ENCODE measurements around the gene MAD1L1. TPM values are rescaled to one million over a fixed set of nuclear protein-coding genes. Genes with fewer than 3 reads are reported as not detected.

MAD1L1 gene
- polyA plus RNA-seq, 4 donors = 22.6 to 26.9 (median 24.6) TPM

DNA sequence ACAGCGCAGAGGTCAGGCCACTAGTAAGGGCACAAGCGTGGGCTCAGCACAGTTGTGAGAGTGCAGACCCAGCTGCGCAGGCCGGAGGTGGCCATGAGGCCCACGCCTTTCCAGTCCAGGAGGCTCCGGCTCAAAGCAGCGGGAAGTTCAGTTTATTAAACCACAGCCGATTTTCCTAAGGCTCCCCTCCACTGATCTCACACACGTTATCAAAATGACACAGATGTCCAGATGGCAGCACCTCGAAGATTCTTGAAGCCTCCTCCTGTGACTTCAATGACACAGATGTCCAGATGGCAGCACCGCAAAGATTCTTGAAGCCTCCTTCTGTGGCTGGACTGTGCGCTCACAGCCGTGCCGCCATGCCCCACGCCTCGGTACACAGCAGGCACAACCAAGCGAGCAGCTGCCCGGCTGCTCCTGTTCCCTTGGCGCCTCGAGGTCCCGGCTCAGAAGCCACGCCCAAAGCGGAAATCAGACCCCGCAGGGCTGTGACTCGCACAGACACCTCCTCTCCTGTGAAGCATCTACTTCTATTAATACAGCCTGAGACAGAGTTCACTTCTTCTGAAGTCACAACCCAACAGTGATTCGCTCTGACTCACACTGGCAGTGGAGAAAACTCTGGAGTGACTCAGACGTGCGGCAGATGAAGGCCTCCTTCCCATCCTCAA is 122.7 kb downstream of the MAD1L1 start:
- no peak for DNase-seq (ENCODE audit: low read depth in 4 of 4, low spot score in 3 of 4)

DNA sequence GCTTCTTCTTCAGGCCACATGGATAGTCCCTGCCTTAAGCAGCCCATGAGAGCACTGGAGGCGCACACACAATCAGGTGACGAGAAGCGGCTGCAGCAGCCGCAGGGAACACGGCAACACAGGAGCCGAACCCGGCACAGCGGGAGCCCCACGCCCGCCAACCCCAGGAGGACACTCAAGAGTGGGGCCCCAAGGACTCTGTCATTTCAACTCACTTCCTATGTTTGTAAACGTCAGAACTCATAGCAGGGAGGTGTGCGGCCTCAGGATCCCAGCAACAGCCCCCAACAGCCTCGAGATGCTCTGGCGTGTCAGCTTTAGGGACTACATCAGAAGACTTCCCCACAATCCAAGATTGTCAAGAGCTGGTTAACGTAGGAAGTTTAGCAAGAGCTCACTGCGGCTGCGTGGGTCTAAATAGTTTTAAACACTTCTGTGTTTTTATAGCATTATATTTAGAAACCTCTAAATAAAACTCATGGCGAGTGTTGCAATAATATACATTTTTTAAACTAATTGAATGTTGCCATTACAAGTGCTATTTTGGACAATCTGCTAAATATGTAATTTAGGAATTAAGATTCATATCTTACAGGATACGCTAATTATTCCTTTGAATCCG is 123.4 kb downstream of the MAD1L1 start:
- no peak for DNase-seq (ENCODE audit: low read depth in 4 of 4, low spot score in 3 of 4)

GRCh38 chr7:2108501-2109250 is 124.1 kb downstream of the MAD1L1 start:
- DNase-seq (ENCODE audit: low read depth in 4 of 4, low spot score in 3 of 4) = no peak

DNA sequence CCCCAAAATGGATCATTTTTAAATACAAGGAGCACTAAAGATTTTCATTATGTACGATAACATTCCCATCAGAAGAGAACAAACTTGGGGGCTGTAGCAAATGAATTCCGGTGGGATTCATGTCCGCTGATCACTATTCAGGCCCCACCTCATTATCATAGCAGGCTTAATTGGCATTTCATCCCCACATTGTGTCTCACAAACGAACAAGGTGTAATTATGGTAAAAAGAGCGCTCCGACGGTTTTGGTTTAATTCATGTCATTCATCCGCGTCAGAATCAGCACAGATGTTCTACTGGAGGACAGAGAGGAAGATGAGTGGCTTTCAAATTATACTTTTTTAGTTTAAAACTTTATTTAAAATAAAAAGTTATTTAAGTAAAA is 124.7 kb downstream of the MAD1L1 start:
- DNase-seq (ENCODE audit: low read depth in 4 of 4, low spot score in 3 of 4) = no peak

DNA sequence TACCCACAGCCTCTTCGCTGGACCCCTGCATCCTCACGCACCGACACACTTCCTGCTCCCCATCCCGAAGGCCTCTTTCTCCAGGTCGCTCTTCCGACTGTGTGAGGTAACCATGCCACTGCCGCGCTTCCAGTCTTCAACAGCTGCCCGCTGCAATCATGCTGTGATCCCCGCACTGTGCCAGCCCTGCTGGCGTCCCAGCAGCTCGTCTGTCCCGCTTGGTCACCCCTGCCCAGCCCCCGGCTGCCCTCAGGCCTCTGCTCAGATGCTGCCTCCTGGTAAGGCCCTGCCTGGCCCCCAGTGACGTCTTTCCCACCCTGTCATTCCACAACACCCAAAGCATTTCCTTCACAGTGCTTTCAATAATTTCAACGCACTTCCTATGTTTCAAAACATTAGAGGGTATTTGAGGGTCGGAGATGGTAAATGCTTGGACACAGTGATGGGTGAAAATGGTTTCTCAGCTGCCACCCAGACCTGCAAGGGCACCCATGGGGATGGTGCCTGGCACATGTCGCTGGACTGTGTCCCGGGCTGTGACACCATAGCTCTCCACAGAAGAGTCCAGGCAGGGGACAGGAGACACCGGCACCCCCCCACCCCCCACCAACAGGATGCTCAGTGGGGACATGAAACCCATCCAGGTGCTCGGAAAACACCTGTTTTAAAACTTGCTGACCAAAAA is 125.2 kb downstream of the MAD1L1 start:
- no peak for DNase-seq (ENCODE audit: low read depth in 4 of 4, low spot score in 3 of 4)

DNA sequence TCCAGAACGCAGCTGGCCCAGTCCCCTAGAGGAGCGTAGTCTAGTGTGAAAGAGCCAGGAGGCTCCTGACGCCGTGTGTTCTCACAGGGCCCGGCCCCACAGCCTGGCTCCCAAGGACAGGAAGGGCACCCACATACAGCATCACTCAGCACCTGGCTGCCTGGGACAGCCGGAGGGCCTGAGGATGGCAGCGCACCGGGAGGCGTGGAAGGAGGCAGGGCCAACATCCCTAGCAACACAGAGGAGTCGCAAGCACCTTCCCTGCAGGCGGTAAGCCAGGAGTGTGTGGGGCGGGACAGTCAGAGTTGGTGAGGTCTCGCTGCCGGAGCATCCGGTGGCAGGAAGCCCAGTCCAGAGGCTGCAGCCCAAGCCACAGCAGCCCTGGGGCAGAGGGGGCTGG is 125.8 kb downstream of the MAD1L1 start:
- DNase-seq (ENCODE audit: low read depth in 4 of 4, low spot score in 3 of 4) = no peak

DNA sequence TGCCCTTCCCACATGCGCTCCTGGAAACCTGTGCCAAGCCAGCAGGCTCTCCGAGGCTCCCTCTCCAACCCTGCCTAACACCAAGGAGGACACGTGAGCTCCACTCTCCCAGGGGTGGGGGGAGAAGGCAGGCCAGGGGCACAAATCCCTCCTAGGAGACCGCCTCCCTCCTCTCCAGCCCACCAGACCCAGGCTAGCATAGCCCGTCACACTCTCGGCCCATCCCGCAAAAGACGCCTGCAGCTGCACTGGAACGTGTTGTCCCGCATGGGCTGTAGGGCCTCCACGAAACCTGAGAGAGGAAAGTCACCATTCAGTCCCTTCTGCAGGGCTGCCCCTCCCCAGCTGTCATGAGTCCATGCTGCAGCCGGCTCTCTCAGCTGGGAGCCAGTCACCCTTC is 126.3 kb downstream of the MAD1L1 start:
- no peak for DNase-seq (ENCODE audit: low read depth in 4 of 4, low spot score in 3 of 4)

GRCh38 chr7:2105917-2106316 is 126.8 kb downstream of the MAD1L1 start:
- DNase-seq (ENCODE audit: low read depth in 4 of 4, low spot score in 3 of 4) = no peak

DNA sequence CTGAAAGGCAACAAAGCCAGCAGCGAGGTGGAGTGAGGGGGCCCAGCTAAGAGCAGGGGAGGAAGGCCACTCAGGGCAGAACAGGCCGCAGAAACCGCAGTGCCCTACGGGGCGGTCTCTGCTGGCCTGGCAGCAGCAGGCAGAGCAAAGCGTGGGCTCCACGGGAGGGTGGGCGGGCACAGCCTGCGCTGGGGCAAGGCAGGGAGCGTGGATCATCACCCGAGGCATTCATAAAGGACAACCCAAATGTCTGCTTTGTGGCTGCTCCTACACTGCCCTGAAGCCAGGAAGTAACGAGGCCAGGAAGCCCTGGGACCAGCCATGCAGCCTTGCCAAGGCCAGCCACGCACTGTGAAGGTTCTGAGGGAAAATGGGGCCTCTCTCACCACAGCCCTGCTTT is 127.5 kb downstream of the MAD1L1 start:
- no peak for DNase-seq (ENCODE audit: low read depth in 4 of 4, low spot score in 3 of 4)

DNA sequence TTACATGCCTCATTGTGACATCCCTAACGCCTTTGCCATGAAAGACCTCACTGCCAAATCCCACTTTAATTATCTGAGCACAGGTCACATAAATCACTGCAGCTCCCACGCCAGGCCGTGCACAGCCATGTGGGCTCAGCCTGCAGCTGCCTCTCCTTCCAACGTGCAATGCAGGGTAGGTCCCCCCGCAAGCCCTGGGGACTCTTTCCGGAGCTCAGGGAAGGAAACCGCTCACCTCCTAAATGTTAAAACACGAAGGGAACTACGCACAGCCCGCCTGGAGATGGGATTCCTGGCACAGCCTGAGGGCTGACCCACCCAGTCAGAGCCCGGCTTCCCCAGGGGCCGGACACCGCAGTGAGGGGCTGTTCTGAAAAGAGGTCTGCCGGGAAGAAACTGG is 128.0 kb downstream of the MAD1L1 start:
- no peak for DNase-seq (ENCODE audit: low read depth in 4 of 4, low spot score in 3 of 4)

GRCh38 chr7:2104107-2104710 is 128.5 kb downstream of the MAD1L1 start:
- DNase-seq (ENCODE audit: low read depth in 4 of 4, low spot score in 3 of 4) = peak in 3 of 4 donors; percentile 64 to 69 (median 65)

DNA sequence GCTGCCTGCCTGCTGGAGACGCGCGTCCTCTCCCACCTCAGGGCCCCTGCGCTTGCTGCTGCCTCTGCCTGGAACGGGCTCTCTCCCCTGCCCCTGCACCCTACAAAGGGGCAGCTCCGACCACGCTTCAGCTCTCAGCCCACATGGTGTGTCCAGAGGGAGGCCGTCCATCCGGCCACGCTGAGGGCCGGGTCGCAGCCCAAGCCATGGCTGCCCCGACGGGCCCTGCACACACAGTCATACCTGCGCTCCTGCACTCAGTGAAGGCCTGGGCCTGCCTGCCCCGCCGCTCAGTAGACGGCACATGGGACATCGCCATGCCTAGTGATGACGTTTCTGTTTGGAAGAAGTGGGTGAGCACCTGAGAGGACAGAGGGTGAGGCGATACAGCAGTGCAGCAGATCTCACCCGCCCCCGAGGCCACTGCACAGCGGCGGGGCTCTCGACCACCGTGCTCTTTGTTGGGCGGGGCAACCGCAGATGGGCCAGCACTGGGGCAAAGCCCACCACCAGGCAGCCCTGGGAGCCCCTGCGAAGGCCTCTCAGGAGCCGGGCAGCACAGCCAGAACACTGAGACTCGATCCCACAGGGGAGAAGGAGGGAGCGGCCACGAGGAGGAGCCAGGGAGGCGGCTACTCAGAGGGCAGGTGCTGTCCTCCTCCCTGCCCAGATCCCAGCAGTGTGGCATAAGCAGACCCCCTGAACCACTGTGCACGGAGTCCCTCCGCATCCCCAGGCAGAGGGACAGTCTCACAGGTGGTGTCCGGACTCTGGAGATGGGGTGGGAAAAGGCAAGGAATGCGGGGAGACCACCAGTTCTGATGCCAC is 129.5 kb downstream of the MAD1L1 start:
- DNase-seq (ENCODE audit: low read depth in 4 of 4, low spot score in 3 of 4) = no peak

DNA sequence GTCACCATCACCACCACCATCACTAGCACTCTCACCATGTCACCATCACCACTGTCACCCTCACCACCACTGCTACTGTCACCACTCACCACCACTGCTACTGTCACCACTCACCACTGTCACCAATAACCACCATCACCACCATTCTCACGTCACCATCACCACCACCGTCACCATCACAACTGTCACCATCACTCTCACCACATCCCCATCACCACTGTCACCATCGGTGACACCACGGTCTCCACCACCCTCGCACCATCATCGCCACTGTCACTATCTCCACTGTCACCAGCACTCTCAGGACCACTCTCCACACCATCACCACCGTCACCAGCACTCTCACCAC is 130.4 kb downstream of the MAD1L1 start:
- no peak for DNase-seq (ENCODE audit: low read depth in 4 of 4, low spot score in 3 of 4)

DNA sequence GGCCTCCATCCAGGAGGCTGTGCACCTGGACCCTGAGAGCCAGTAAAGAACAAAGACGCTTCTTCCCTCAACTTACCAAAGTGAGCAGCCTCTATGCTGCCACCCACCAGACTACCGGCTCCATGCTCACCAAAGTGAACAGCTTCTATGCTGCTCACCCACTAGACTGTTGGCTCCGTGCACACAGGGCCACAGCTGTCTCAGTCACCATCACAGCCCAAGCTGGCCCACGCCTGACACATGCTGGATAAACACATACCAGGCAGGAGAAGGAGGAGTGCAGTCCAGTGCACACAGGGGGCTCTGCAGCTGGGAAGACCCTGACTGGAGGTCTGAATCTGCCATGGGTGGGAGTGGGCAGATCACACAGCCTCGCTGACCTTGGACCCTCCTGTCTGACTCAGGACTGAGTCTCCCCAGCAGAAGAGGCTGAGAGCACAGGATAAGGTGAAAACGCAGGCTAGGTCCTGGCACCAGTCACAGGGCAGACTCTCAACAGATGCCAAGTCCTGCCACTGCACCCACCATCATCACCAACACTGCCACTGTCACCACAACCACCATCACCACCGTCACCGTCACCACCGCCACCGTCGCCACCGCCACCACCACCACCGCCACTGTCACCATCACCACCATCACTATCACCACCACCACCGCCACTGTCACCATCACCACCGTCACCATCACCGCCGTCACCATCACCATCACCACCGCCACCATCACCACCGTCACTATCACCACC is 130.9 kb downstream of the MAD1L1 start:
- no peak for DNase-seq (ENCODE audit: low read depth in 4 of 4, low spot score in 3 of 4)

DNA sequence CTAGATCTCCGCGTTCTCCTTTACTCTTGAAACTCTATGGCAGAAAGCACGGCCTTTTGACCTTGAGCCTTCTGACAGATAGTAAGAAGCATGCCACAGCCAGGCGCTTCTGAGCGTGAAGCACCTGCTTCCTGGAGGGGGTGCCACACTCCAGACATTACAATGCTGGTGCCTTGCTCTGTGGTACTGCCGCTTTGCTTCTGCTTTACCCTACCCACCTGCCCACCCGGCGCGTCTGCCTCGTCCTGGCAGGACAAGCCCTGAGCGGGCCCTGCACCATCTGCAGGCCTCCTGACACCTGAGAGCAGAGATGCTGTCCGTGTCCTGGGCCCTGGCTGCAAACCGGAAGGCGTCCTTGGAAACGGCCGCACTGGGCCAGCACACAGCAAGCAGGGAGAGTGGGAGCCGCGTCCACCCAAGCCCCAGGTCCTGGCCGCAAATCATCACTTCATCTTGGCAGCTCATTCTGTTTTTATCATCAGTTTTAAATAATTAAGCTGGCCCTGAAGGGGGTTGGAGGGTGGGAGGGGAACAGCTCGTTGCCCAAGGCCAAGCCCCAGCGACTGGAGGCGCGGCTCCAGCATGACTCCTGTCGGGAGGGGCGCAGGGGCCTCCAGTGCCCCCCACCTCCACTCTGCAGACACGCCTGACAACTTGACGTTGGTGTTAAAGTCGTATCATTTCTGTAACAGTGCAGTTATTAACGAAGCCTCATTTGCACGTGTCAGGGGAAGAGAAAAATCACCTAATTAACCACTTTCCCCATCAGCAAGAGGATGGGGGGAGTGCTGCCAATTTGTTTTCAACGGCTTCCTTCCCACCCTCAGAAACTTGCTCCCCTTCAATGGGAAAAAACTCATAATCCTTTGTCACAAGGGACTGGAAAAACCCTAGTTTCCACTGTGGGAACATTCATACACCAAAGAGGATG is 132.2 kb downstream of the MAD1L1 start:
- DNase-seq (ENCODE audit: low read depth in 4 of 4, low spot score in 3 of 4) = no peak

DNA sequence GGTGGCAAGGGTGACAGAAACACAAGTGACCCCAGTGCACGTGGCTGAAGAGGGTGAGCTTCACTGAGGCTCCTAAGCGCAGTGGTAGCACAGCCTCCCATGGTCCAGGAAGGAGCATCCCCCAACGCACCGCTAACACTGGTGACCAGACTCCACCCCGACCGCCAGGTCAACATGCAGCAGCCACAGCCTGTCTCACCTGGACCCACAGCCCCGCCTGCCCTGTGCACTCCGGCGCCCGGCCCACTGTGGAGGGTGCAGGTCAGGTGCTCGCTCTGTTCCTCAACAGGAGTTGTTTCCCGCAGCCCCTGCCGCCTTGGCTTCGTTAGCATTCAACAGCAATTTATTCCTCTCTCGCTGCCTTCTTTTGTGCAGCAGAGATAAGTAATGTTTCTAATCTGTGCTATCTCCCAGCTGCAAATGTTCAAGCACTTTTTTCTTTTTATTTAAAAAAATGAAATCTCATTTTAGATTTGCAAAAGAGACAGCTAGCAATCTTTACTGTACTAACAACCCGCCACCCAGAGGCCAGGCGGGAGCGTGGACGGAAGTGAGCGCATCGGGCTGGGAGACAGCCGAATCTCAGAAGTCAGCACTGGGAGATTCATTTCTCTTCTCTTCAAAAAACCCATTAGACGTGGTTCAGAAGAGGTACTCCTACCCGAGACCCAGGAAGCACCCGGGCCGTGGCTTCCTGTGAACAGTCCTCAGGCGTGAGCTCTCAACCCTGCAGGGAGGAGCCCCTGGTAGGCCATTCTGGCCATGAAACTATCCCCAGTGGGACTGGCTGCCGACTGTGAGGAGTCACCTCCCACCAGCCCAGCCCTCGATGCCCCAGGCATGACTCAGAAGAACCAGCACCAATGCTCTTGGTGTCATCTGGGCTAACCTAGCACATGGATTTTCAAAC is 133.4 kb downstream of the MAD1L1 start:
- no peak for DNase-seq (ENCODE audit: low read depth in 4 of 4, low spot score in 3 of 4)

DNA sequence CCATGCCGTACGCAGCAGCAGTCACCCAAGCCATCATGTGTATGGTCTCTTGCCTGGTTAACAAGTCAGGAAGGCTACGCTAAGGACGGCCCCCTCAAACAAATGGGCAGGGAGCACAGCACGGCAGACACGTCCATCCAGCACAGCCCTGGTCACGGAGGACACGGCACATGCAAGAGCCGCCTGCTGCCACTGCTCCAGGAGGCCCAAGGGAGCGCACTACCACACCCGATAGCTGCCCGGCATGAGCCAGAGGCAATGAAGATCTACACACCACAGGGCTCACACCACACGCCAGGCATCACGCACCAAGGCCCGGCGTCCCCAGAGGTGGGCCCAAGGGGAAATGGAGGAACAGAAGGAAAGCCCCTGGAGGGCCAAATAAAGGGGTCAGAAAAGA is 134.2 kb downstream of the MAD1L1 start:
- no peak for DNase-seq (ENCODE audit: low read depth in 4 of 4, low spot score in 3 of 4)
